ENCODE measurements around the gene DTL. TPM values are rescaled to one million over a fixed set of nuclear protein-coding genes. Genes with fewer than 3 reads are reported as not detected.

Gene DTL
- total RNA-seq, 2 experiments from 2014 or later: 82.2 to 88.2 TPM

GRCh38 chr1:212040629-212041412, 5.3 kb downstream of the DTL start:
- intact Hi-C loops (cut with micrococcal nuclease): no loop called here

GRCh38 chr1:212042436-212042835, 6.9 kb downstream of the DTL start:
- H3K4me1 Mint-ChIP-seq (ENCODE audit: low read depth): peaks cover 27% of the 10 kb centered on the region
- no peak overlapping the region for H3K4me3 Mint-ChIP-seq
- intact Hi-C loops (cut with micrococcal nuclease): no loop called here
- no peak for DNase-seq
- CTCF ChIA-PET: interaction anchor here (0.7 kb wide), 1 partner anchor 29 kb away, joined by 3 read pairs; no protein-coding TSS in a partner anchor
- H3K9me3 Mint-ChIP-seq: no peaks in the 10 kb centered on the region
- peaks cover 60% of the 10 kb centered on the region for H3K36me3 Mint-ChIP-seq
- no peaks in the 10 kb centered on the region for H3K27me3 Mint-ChIP-seq
- POLR2A ChIA-PET: no interaction called here
- H3K27ac Mint-ChIP-seq: no peak overlapping the region

More at GRCh38 chr1:212040629-212041412, 5.3 kb downstream of the DTL start:
- H3K27me3 Mint-ChIP-seq: no peaks in the 10 kb centered on the region
- ChIA-PET CTCF (interaction anchor here (1.2 to 2.9 kb wide), 3 partner anchors 30 to 415 kb away, joined by 3 to 11 read pairs (median 8); no protein-coding TSS in a partner anchor), POLR2A (no interaction called here)
- no peak overlapping the region for H3K27ac Mint-ChIP-seq
- no peak for DNase-seq
- H3K4me3 Mint-ChIP-seq: no peak overlapping the region
- H3K36me3 Mint-ChIP-seq: peaks cover 57% of the 10 kb centered on the region
- peaks cover 33% of the 10 kb centered on the region for H3K4me1 Mint-ChIP-seq (ENCODE audit: low read depth)
- H3K9me3 Mint-ChIP-seq: no peaks in the 10 kb centered on the region

- Mint-ChIP-seq H3K9me3 (no peaks in the 10 kb centered on the region), H3K4me1 (ENCODE audit: low read depth) (peaks cover 12% of the 10 kb centered on the region), H3K36me3 (peaks cover 55% of the 10 kb centered on the region), H3K27me3 (no peaks in the 10 kb centered on the region), H3K4me3 (no peak overlapping the region), H3K27ac (no peak overlapping the region)
- DNase-seq: no peak
- CTCF ChIA-PET: interaction anchor here (1.3 to 2.2 kb wide), 2 partner anchors 9 to 25 kb away, joined by 6 to 7 read pairs; partner anchors contain the start of genes DTL and INTS7
- intact Hi-C loops (cut with micrococcal nuclease): no loop called here
- POLR2A ChIA-PET: no interaction called here
Observed at GRCh38 chr1:212044851-212045250, 9.3 kb downstream of the DTL start.

DNA sequence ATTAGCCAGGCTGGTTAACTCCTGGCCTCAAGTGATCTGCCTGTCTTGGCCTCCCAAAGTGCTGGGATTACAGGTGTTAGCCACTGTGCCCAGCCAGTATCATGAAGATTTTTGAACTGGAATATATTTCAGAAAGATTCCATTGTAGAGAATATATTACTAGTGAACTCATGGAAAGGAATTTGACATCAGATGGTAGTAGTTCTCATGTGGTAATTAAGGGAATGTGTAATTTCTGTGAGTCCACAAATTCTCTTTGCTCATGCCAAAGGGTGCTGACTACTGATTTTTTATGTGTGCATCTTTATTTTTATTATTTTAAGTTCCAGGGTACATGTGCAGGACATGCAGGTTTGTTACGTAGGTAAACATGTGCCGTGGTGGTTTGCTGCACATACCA, 10.4 kb downstream of the DTL start:
- no peak for DNase-seq
- Mint-ChIP-seq H3K27ac (no peak overlapping the region), H3K36me3 (peaks cover 59% of the 10 kb centered on the region), H3K9me3 (no peaks in the 10 kb centered on the region), H3K4me3 (no peak overlapping the region), H3K27me3 (no peaks in the 10 kb centered on the region), H3K4me1 (ENCODE audit: low read depth) (peaks cover 3% of the 10 kb centered on the region)
- ChIA-PET CTCF (interaction anchor here (1.3 to 3.0 kb wide), 2 partner anchors 10 to 16 kb away, joined by 7 to 8 read pairs; partner anchors contain the start of genes DTL and INTS7), POLR2A (no interaction called here)
- intact Hi-C loops (cut with micrococcal nuclease): no loop called here

- intact Hi-C loops (cut with micrococcal nuclease): no loop called here
- ChIA-PET POLR2A (no interaction called here), CTCF (no interaction called here)
- peaks cover 22% of the 10 kb centered on the region for H3K9me3 Mint-ChIP-seq
- DNase-seq: no peak
- H3K27ac Mint-ChIP-seq: no peak overlapping the region
- H3K36me3 Mint-ChIP-seq: peaks cover 79% of the 10 kb centered on the region
- no peaks in the 10 kb centered on the region for H3K27me3 Mint-ChIP-seq
- H3K4me1 Mint-ChIP-seq (ENCODE audit: low read depth): no peaks in the 10 kb centered on the region
- no peak overlapping the region for H3K4me3 Mint-ChIP-seq
Observed at GRCh38 chr1:212053993-212054392, 18.4 kb downstream of the DTL start.

DNA sequence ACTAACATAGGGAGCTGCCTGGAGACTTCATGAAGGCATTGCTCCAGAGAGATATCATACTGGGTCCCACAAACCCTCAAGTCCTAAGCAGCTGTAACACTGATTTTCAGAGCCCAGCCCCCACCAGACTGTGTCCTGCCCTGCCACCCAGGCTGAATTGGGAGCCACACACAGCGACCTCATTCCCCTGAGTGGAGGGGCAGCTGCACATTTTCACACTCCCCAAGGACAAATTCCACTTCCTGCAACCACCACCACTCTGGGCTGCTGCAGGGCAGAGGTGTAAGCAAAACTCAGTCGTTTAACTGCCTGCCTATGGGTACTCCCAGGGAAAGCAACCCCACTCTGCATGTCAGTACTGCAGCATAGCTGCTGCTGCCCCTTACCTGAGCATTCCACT, 19.8 kb downstream of the DTL start:
- peaks cover 69% of the 10 kb centered on the region for H3K36me3 Mint-ChIP-seq

GRCh38 chr1:212060632-212061472, 25.3 kb downstream of the DTL start:
- peaks cover 4% of the 10 kb centered on the region for H3K4me1 Mint-ChIP-seq (ENCODE audit: low read depth)
- no peak overlapping the region for H3K27ac Mint-ChIP-seq
- no peaks in the 10 kb centered on the region for H3K27me3 Mint-ChIP-seq
- POLR2A ChIA-PET: no interaction called here
- CTCF ChIA-PET: interaction anchor here (2.2 to 6.4 kb wide), 3 partner anchors 10 to 396 kb away, joined by 8 to 92 read pairs (median 75); no protein-coding TSS in a partner anchor
- H3K9me3 Mint-ChIP-seq: peaks cover 17% of the 10 kb centered on the region
- no peak overlapping the region for H3K4me3 Mint-ChIP-seq
- DNase-seq: no peak
- H3K36me3 Mint-ChIP-seq: peaks cover 33% of the 10 kb centered on the region
- intact Hi-C loops (cut with micrococcal nuclease): no loop called here

More for the DNA sequence above, 19.8 kb downstream of the DTL start:
- Mint-ChIP-seq H3K4me3 (no peak overlapping the region), H3K9me3 (peaks cover 22% of the 10 kb centered on the region), H3K27ac (no peak overlapping the region), H3K27me3 (no peaks in the 10 kb centered on the region), H3K4me1 (ENCODE audit: low read depth) (no peaks in the 10 kb centered on the region)
- CTCF ChIA-PET: interaction anchor here (1.0 kb wide), 1 partner anchor 8 kb away, joined by 3 read pairs; no protein-coding TSS in a partner anchor
- intact Hi-C loops (cut with micrococcal nuclease): no loop called here
- no peak for DNase-seq
- POLR2A ChIA-PET: no interaction called here

DNA sequence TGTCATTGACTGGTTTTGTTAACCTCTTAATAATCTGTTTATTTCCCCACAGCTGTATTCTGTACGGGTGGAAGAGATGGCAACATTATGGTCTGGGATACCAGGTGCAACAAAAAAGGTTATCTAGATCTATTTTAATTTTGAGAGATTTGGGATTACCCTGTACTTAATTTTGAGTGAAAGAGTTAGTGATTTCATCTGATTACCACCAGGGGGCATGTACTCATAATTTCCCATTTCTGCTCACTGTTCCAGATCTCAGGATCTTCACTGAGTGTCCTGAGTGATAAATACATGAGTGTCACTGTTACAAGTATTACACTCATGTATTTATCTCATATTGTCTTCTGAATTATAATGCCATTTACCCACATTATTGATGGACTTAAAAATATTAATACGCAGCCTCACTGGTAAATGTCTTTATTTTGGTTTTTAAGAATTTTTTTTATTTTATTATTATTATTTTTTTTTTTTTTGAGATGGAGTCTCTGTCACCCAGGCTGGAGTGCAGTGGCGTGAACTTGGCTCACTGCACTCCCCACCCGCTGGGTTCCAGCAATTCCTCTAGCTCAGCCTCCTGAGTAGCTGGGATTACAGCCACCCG, 27.4 kb downstream of the DTL start:
- ChIA-PET POLR2A (no interaction called here), CTCF (interaction anchor here (0.7 to 6.4 kb wide), 28 partner anchors 8 to 425 kb away, joined by 3 to 92 read pairs (median 3); partner anchors contain the start of genes DTL and INTS7)
- Mint-ChIP-seq H3K9me3 (no peaks in the 10 kb centered on the region), H3K36me3 (peaks cover 34% of the 10 kb centered on the region), H3K27me3 (no peaks in the 10 kb centered on the region), H3K27ac (no peak overlapping the region), H3K4me1 (ENCODE audit: low read depth) (peaks cover 4% of the 10 kb centered on the region), H3K4me3 (no peak overlapping the region)
- DNase-seq: no peak
- intact Hi-C loops (cut with micrococcal nuclease): loop anchor here (2.0 kb wide), 3 partner anchors 228 to 394 kb away; no protein-coding TSS in a partner anchor

- peaks cover 63% of the 10 kb centered on the region for H3K36me3 Mint-ChIP-seq
- no peak overlapping the region for H3K27ac Mint-ChIP-seq
- ChIA-PET CTCF (no interaction called here), POLR2A (no interaction called here)
- no peak for DNase-seq
- no peaks in the 10 kb centered on the region for H3K4me1 Mint-ChIP-seq (ENCODE audit: low read depth)
- no peaks in the 10 kb centered on the region for H3K27me3 Mint-ChIP-seq
- intact Hi-C loops (cut with micrococcal nuclease): no loop called here
- no peak overlapping the region for H3K4me3 Mint-ChIP-seq
- no peaks in the 10 kb centered on the region for H3K9me3 Mint-ChIP-seq
Observed at GRCh38 chr1:212067787-212068186, 32.2 kb downstream of the DTL start.

GRCh38 chr1:212070720-212071302, 35.3 kb downstream of the DTL start:
- no peak for DNase-seq
- ChIA-PET POLR2A (interaction anchor here (1.0 to 1.2 kb wide), 2 partner anchors 10 to 273 kb away, joined by 4 read pairs; no protein-coding TSS in a partner anchor), CTCF (interaction anchor here (0.6 to 4.8 kb wide), 44 partner anchors 8 to 1045 kb away, joined by 3 to 111 read pairs (median 4); partner anchors contain the start of genes DTL and INTS7)
- no peaks in the 10 kb centered on the region for H3K4me1 Mint-ChIP-seq (ENCODE audit: low read depth)
- H3K4me3 Mint-ChIP-seq: no peak overlapping the region
- H3K27ac Mint-ChIP-seq: peak overlapping the region; percentile 32
- intact Hi-C loops (cut with micrococcal nuclease): loop anchor here (2.0 to 5.0 kb wide), 2 partner anchors 220 to 246 kb away; no protein-coding TSS in a partner anchor
- H3K36me3 Mint-ChIP-seq: peaks cover 71% of the 10 kb centered on the region
- H3K9me3 Mint-ChIP-seq: no peaks in the 10 kb centered on the region
- H3K27me3 Mint-ChIP-seq: no peaks in the 10 kb centered on the region

DNA sequence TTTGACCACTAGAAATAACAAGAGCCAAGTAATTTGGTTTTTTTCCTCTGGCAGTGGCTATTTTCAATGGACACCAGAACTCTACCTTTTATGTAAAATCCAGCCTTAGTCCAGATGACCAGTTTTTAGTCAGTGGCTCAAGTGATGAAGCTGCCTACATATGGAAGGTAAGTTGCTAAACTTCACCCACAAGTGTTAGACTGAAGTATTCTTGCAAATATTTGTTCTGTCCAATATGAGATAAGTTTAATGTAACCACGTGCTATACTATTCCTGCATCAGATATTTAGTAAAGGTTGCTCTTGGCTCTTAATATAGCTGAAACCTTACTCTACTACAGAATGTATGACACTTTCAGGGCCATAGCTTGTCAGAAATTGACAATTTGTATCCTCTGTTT, 36.5 kb downstream of the DTL start:
- Mint-ChIP-seq H3K4me1 (ENCODE audit: low read depth) (peaks cover 3% of the 10 kb centered on the region), H3K9me3 (no peaks in the 10 kb centered on the region), H3K36me3 (peaks cover 71% of the 10 kb centered on the region), H3K27me3 (no peaks in the 10 kb centered on the region), H3K4me3 (no peak overlapping the region), H3K27ac (no peak overlapping the region)
- intact Hi-C loops (cut with micrococcal nuclease): loop anchor here (5.0 kb wide), 1 partner anchor 245 kb away; no protein-coding TSS in a partner anchor
- POLR2A ChIA-PET: no interaction called here
- CTCF ChIA-PET: interaction anchor here (1.0 to 4.8 kb wide), 14 partner anchors 9 to 405 kb away, joined by 3 to 111 read pairs (median 4); partner anchors contain the start of genes DTL and INTS7
- DNase-seq: no peak

All from activated CD4-positive, alpha-beta memory T cell treated with anti-CD3 and anti-CD28 coated beads for 36 hours (primary cell).